GM21390 (cell line): ENCODE results near the gene CALHM3.
"Not testable (repeated sequence)": the region's sequence is repeated elsewhere in the genome, so short reads cannot be mapped to it uniquely, and the experiment has no call there.

Source experiments
- ATAC-seq: cut with Tn5 transposase; IDR thresholded peaks from one replicate; pipeline ENCODE4 v1.9.1; 2021; ENCODE audit not compliant: unreplicated experiment

The CALHM3 gene

GRCh38 chr10:103502849-103503660, 24.0 kb upstream of the CALHM3 start:
- ATAC-seq = no peak

DNA sequence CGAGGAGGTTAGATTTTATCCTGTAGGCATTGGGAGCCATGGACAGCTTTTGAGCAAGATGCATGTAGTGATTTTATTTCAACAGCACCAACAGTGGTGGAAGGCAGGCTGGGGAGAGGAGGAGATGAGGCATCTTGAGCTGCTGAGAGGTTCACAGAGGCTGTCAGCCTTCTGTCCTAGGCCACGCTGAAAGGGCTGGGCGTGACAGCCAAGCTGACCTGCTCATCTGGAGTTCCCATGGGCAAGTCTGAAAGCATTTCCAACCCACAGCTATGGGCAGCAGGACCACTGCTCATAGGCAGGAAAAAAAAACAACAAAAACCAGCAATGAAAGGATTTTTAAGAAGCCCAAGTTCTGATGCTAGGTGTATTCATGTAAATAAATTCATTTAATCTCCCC, 22.1 kb upstream of the CALHM3 start:
- no peak for ATAC-seq

GRCh38 chr10:103500481-103500880, 21.4 kb upstream of the CALHM3 start:
- no peak for ATAC-seq

DNA sequence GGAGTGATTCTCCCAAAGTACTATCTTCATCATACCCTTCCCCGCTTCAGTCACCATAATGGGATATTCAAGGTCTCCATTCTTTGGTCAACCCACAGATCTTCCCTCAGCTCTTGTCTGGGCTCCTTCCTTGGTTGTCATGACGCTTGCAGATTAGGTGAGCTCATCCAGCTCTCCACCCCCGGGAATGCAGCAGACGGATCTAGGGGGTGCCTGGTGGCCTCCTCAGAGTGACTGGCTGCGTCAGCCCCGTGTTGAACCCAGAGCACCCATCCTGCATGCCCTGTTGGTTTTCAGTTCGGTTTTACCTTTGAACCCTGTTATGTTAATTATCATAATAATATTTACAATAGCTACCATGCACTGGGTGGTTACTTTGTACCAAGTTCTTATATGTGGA, 20.8 kb upstream of the CALHM3 start:
- ATAC-seq = no peak

DNA sequence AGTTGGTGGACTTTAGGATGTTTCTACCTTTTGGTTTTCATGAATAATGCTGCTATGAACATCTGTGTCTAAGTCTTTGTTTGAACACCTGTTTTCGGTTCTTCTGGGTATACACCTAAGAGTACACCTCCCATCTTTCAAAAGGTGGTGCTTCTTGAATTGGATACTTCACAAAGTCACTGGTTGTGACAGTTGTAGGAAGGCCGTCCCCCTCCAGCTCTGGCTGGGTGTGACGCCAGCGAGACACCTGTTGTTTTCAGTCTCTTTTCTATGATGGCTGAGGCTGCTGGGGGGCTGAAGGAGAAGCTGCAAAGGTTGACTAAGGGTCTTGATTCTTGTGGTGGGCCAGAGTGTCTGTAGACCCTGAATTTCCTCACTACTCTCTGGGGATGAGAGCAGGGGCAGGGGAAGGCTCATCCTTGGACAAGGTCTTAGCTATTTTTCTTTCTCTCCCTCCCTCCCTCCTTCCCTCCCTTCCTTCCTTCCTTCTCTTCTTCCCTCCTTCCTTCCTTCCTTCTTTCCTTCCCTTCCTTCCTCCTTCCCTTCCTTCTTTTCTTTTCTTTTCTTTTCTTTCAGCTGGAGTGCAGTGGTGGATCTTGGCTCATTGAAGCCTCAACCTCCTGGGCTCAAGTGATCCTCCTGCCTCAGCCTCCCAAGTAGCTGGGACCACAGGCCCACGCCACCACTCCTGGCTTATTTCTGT, 20.0 kb upstream of the CALHM3 start:
- no peak for ATAC-seq

GRCh38 chr10:103497161-103497915, 18.3 kb upstream of the CALHM3 start:
- ATAC-seq = no peak

GRCh38 chr10:103495321-103495720, 16.3 kb upstream of the CALHM3 start:
- no peak for ATAC-seq

GRCh38 chr10:103493916-103494877, 15.2 kb upstream of the CALHM3 start:
- ATAC-seq = no peak

DNA sequence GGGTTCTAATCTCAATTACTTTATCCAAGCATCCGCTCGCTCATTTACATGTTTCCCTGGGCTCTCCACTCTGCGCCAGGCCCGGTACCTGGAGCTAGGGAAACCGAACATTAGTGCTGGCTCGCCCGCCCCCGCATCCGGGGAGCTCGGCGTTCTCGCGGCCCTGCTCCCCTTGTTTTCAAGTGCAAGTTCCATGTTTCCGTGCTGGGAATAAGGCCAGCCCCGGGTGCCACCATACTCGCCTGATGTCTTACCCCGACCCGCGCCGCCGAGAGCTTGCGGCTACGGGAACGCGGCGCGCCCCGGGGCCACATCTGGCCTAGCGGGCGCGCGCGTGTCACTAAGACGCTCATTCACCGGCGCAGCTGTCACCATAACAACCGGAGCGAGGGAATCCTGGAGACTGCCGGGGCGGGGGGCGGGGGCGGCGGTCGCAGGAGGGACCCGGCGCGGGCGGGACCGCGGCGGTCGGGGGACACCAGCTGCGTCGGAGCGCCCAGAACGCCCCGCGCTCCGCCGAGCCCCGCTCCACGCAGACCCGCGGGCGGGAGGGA, 14.4 kb upstream of the CALHM3 start, which contains the start of gene NEURL1:
NEURL1 (plus strand) TSS at position 344 of the 554 bp plus-strand sequence. CDS start 683 bp downstream, outside the sequence.
- ATAC-seq = no peak

DNA sequence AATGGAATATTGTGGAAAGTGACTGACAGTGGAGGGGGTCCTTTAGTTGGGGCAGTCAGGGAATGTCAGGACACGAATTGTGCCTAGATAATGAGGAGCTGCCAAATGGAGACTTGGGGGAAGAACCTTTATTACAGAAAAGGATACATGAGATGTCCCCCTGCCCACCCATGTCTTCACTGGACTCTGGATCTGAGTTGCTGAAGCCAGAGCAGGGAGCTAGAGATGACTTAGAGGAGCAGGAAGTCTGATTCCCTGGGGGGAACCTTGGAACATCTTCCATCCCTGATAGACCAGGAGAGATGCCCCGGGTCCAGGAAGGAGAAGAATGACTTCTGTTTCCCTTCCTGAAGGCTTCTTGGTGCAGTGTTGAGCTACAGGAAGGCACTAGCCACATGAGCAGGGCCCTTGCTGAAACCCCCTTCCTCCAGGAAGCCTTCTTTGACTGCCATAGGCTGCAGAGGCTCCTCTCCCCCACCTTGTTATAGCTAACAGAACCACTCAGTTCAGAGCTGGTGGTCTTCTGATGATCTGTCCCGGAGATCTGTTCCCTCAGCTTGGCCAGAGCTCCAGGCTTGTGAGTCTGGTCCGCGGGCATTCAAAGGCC, 13.7 kb upstream of the CALHM3 start:
- no peak for ATAC-seq

DNA sequence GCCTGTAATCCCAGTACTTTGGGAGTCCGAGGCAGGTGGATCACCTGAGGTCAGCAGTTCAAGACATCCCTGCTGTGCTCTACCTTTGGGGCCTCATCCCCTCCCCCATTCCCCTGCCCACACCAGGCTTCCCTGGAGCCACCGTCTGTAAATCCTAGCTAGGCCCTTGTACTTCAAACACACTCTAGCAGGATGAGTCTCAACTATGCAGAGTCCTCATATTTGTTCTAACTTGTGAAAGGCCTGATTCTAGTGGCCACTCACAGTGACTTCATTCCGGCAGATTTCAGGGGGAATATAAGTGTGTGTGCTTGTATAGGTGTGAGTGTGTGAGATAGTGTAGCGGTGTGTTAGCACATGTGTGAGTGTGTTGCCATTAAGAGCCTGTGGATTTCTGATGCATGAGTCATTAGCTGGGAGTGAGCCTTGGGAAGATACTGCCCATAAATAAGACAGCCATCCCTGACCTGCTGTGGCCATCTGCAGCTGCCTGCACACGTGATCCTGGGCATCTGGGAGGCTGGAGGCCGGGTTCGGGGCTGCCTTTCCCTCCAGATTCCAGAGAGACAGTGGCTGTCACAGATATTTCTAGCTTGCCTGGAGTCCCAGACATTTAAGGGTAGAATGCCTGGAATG, 12.8 kb upstream of the CALHM3 start:
- ATAC-seq = no peak

GRCh38 chr10:103490986-103491314, 11.9 kb upstream of the CALHM3 start:
- ATAC-seq = no peak

DNA sequence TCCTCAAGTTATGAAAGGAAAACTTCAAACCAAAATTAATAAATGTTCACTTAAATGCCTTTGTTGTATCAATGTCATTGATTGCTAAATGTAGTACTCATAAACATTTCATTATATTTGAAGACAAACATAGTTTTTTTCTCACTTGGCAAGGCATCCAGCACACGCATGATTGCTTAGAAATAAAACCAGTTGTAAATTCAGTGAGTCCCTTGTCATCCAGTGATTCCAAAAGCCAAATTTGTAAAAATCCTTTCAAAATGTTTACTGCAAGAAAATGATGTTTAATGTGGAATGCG, 8.3 kb upstream of the CALHM3 start:
- ATAC-seq = no peak

GRCh38 chr10:103486635-103487409, 7.8 kb upstream of the CALHM3 start:
- not testable (repeated sequence) for ATAC-seq

- no peak for ATAC-seq
These were observed 3.0 kb upstream of the CALHM3 start for GRCh38 chr10:103481974-103482531.

GRCh38 chr10:103480521-103480920, 1.5 kb upstream of the CALHM3 start:
- ATAC-seq = no peak

DNA sequence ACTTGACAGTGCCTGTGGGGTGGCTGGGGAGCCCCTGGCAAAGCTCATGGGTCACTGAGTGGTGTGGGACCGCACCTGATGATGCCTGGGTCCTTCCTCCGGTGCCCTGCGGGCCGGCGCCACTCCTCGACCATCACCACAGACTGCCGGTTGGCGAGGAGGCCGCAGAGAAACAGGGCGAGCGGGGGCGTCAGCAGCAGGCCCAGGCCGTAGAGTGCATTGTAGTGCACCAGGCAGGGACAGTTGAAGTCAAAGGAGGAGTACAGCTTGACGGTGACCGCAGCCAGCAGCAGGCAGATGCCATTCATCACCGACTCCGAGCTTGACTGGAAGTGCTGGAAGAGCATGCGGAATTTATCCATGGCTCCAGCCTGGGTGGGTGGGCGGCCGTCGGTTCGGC, 369 bp downstream of the CALHM3 start:
- no peak for ATAC-seq

DNA sequence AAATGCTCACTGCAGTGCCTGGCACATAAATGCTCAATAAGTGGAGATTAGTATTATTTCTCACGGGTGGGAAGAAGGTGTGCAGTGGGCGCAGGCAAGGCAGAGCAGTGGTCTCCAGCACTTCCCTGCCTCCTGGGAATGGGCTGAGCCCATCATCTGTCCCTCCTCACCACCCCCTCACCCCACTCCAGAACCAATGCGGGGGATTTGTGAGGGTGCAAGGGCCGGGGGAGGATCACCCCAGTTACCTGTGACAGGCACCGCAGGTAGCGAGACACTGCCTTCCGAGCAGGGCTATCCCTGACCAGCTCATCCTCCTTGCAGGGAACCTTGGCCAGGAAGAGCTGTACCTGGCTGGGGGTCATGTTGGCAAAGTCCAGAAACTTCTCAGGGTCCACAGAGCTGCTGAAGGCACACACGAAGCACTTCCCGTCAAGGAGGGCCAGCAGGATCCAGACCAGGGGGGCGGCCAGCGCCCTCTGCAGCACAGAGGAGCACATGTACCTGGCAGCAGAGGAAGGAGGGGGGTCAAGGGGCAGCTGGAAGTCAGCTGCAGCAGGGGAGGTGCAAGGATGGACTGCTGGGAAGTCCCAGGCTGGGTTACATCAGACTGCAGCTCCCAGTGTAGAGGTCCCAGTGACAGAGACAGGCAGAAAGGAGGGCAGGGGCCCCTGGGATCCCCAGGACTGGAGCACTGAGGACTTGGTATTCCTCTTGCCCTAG, 2.8 kb downstream of the CALHM3 start:
- no peak for ATAC-seq
